ENCODE data around the gene KRTAP2-2.
"Not testable (repeated sequence)": the region's sequence is repeated elsewhere in the genome, so short reads cannot be mapped to it uniquely, and the experiment has no call there.

- not testable (repeated sequence) for TF ChIP-seq FOXM1 (IDR thresholded peaks at IDR 0.05; ENCODE audit: low read depth, low read length); HDAC6 (IDR thresholded peaks at IDR 0.05; ENCODE audit: unreplicated experiment); ESRRA (IDR thresholded peaks at IDR 0.05; ENCODE audit: low read length); SIN3A (IDR thresholded peaks at IDR 0.05; ENCODE audit: low read depth, low read length); TARDBP (IDR thresholded peaks at IDR 0.05; ENCODE audit: borderline replicate concordance); BHLHE40 (IDR thresholded peaks at IDR 0.05; ENCODE audit: borderline replicate concordance in 1 of 2, low read depth in 2 of 2, low read length in 1 of 2); MEF2A (IDR thresholded peaks at IDR 0.05; ENCODE audit: insufficient read depth, low read depth, low read length); USF2 (IDR thresholded peaks at IDR 0.05; ENCODE audit: borderline replicate concordance, low read depth, low read length)
- TF ChIP-seq, protein P1, sequence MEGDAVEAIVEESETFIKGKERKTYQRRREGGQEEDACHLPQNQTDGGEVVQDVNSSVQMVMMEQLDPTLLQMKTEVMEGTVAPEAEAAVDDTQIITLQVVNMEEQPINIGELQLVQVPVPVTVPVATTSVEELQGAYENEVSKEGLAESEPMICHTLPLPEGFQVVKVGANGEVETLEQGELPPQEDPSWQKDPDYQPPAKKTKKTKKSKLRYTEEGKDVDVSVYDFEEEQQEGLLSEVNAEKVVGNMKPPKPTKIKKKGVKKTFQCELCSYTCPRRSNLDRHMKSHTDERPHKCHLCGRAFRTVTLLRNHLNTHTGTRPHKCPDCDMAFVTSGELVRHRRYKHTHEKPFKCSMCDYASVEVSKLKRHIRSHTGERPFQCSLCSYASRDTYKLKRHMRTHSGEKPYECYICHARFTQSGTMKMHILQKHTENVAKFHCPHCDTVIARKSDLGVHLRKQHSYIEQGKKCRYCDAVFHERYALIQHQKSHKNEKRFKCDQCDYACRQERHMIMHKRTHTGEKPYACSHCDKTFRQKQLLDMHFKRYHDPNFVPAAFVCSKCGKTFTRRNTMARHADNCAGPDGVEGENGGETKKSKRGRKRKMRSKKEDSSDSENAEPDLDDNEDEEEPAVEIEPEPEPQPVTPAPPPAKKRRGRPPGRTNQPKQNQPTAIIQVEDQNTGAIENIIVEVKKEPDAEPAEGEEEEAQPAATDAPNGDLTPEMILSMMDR (IDR thresholded peaks at IDR 0.05 in 2 of 3, conservative IDR thresholded peaks at IDR 0.05 in 1 of 3; ENCODE audit: control insufficient read depth in 2 of 3, extremely low read depth in 1 of 3, insufficient read depth in 1 of 3, low read depth in 3 of 3, low read length in 3 of 3), result not testable (repeated sequence)
Measured at GRCh38 chr17:41040783-41041571, 14.1 kb downstream of the KRTAP2-2 start, which contains the start of gene KRTAP1-1.

Measured in GM12878 (cell line).